HG02885 (cell line): ENCODE measurements around the gene COX7A1.
"Not testable (repeated sequence)": the region's sequence is repeated elsewhere in the genome, so short reads cannot be mapped to it uniquely, and the experiment has no call there.

Experiments used
- ATAC-seq: cut with Tn5 transposase; IDR thresholded peaks from one replicate; pipeline ENCODE4 v1.9.1; 2021; ENCODE audit warnings: mild to moderate bottlenecking; ENCODE audit not compliant: unreplicated experiment, poor library complexity

Gene COX7A1

GRCh38 chr19:36152352-36153091 lies at the start of gene COX7A1:
Gene COX7A1 (minus strand): TSS chr19:36152447. CDS start chr19:36152407, 40 bp downstream.
- no peak for ATAC-seq

- no peak for ATAC-seq
Observed at GRCh38 chr19:36201684-36202083, 49.4 kb upstream of the COX7A1 start.

GRCh38 chr19:36198119-36198518 lies 45.9 kb upstream of the COX7A1 start:
- no peak for ATAC-seq

GRCh38 chr19:36196249-36196648 lies 44.0 kb upstream of the COX7A1 start:
- ATAC-seq = no peak

- not testable (repeated sequence) for ATAC-seq
Observed at GRCh38 chr19:36186722-36187121, 34.5 kb upstream of the COX7A1 start.

- ATAC-seq = no peak
Observed at GRCh38 chr19:36183245-36183628, 31.0 kb upstream of the COX7A1 start.

GRCh38 chr19:36182612-36183244 lies 30.5 kb upstream of the COX7A1 start:
- no peak for ATAC-seq

GRCh38 chr19:36179077-36179476 lies 26.8 kb upstream of the COX7A1 start:
- not testable (repeated sequence) for ATAC-seq

- not testable (repeated sequence) for ATAC-seq
Observed at GRCh38 chr19:36173846-36174245, 21.6 kb upstream of the COX7A1 start.

GRCh38 chr19:36172852-36173251 lies 20.6 kb upstream of the COX7A1 start:
- ATAC-seq = no peak

- no peak for ATAC-seq
Observed at GRCh38 chr19:36169084-36169760, 17.0 kb upstream of the COX7A1 start.

GRCh38 chr19:36163813-36164212 lies 11.6 kb upstream of the COX7A1 start:
- no peak for ATAC-seq

GRCh38 chr19:36160821-36161596 lies 8.8 kb upstream of the COX7A1 start:
- no peak for ATAC-seq

GRCh38 chr19:36153126-36153525 lies 879 bp upstream of the COX7A1 start:
- no peak for ATAC-seq

- ATAC-seq = no peak
Observed at GRCh38 chr19:36152019-36152351, 262 bp downstream of the COX7A1 start.

GRCh38 chr19:36151144-36152018 lies 866 bp downstream of the COX7A1 start:
- no peak for ATAC-seq

- ATAC-seq = no peak
Observed at GRCh38 chr19:36150586-36150985, 1.7 kb downstream of the COX7A1 start.

GRCh38 chr19:36149673-36150406 lies 2.4 kb downstream of the COX7A1 start:
- no peak for ATAC-seq

GRCh38 chr19:36144624-36145023 lies 7.6 kb downstream of the COX7A1 start:
- ATAC-seq = no peak
